Upper lobe of left lung (tissue), 6 donors: ENCODE data around the gene IRF2BPL. TPM values are rescaled to one million over a fixed set of nuclear protein-coding genes. Genes with fewer than 3 reads are reported as not detected.
A peak's percentile ranks its signal among the peaks of the same experiment; 100 is the strongest.

ENCODE experiments used
- ATAC-seq, 2 donors: fragments of 200-7000 bp; cut with Tn5 transposase; one replicate each; pipeline ENCODE4 v1.9.1; 2022; ENCODE audit warnings: mild to moderate bottlenecking in 2 of 2, moderate library complexity in 2 of 2; ENCODE audit not compliant: low FRiP score in 2 of 2
- DNase-seq, 2 donors: peaks; one replicate each; pipeline ENCODE4 v3.0.0-alpha.2; 2019 to 2020
- H3K27ac ChIP-seq, 4 donors: fragments of 200-600 bp; sonication (generic); one replicate each; pipeline ENCODE4 v1.5.1; 2016 to 2019
- H3K27me3 ChIP-seq, 4 donors: fragments of 200-600 bp; sonication (generic); one replicate each; pipeline ENCODE4 v1.5.1; 2017 to 2019
- H3K36me3 ChIP-seq, 4 donors: fragments of 200-600 bp; sonication (generic); one replicate each; pipeline ENCODE4 v1.5.1; 2016 to 2019
- H3K4me1 ChIP-seq, 4 donors: fragments of 200-600 bp; sonication (generic); one replicate each; pipeline ENCODE4 v1.5.1; 2018 to 2019
- H3K4me3 ChIP-seq, 4 donors: fragments of 200-600 bp; sonication (generic); one replicate each; pipeline ENCODE4 v1.5.1; 2017 to 2019; ENCODE audit warnings: mild to moderate bottlenecking in 2 of 4, moderate library complexity in 1 of 4
- H3K9me3 ChIP-seq, 4 donors: fragments of 200-600 bp; sonication (generic); one replicate each; pipeline ENCODE4 v1.5.1; 2018 to 2019
- EP300 ChIP-seq, 4 donors: sonication (generic); formaldehyde crosslinking; IDR thresholded peaks; one replicate each; pipeline ENCODE4 v1.5.1; 2017; ENCODE audit warnings: antibody characterized with exemption in 4 of 4, control low read depth in 2 of 4
- POLR2A ChIP-seq, 4 donors: fragments of 450-650 bp; IDR thresholded peaks; one replicate each; pipeline ENCODE4 v1.5.1; 2016 to 2017; ENCODE audit warnings: antibody characterized with exemption in 4 of 4, mild to moderate bottlenecking in 2 of 4
- POLR2AphosphoS5 ChIP-seq, 2 donors: sonication (generic); formaldehyde crosslinking; IDR thresholded peaks; one replicate each; pipeline ENCODE4 v1.5.1; 2017; ENCODE audit warnings: antibody characterized with exemption in 2 of 2
- WGBS, 2 donors: methylation state at CpG; one replicate each; pipeline ENCODE4 v1.1.5; 2017 to 2018; 5-methylcytosine and 5-hydroxymethylcytosine counted together
- total RNA-seq, 6 donors: library from RNA; depleted of rRNA in 4 of 6; stranded (reverse); fragments of >200 nt in 4 of 6; gene quantifications; one replicate each; pipeline versions ENCODE4 v1.1.0 to v1.2.1, GENCODE V29; 2016 to 2021
- TF ChIP-seq, protein P1 (sequence below), 6 experiments: fragments of 450-650 bp in 4 of 6; fragments of 200-600 bp in 2 of 6; sonication (generic) in 2 of 6; IDR thresholded peaks; one replicate each; pipeline ENCODE4 v1.5.1; 2016 to 2019; ENCODE audit warnings: antibody characterized with exemption in 6 of 6
- donor health status: DM: no; HTN: no; CAD: no; lungs with moderate emphysema.
- donor health status: DM: no; HTN: yes; CAD: no; lungs with severe emphysema.

IRF2BPL gene
- total RNA-seq, 6 donors from 2014 or later = 44.0 to 111 (median 49.6) TPM

- H3K4me1 ChIP-seq = peaks cover 14 to 23% (median 20%) of the 10 kb centered on the region in 4 donors
- H3K27ac ChIP-seq = no peak overlapping the region
- TF ChIP-seq EP300 (IDR thresholded peaks at IDR 0.05) (no peak), POLR2AphosphoS5 (IDR thresholded peaks at IDR 0.05) (no peak), POLR2A (IDR thresholded peaks at IDR 0.05) (no peak)
- TF ChIP-seq, protein P1, sequence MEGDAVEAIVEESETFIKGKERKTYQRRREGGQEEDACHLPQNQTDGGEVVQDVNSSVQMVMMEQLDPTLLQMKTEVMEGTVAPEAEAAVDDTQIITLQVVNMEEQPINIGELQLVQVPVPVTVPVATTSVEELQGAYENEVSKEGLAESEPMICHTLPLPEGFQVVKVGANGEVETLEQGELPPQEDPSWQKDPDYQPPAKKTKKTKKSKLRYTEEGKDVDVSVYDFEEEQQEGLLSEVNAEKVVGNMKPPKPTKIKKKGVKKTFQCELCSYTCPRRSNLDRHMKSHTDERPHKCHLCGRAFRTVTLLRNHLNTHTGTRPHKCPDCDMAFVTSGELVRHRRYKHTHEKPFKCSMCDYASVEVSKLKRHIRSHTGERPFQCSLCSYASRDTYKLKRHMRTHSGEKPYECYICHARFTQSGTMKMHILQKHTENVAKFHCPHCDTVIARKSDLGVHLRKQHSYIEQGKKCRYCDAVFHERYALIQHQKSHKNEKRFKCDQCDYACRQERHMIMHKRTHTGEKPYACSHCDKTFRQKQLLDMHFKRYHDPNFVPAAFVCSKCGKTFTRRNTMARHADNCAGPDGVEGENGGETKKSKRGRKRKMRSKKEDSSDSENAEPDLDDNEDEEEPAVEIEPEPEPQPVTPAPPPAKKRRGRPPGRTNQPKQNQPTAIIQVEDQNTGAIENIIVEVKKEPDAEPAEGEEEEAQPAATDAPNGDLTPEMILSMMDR (IDR thresholded peaks at IDR 0.05) = no peak
- DNase-seq (no peak), ATAC-seq (no peak)
- no peaks in the 10 kb centered on the region for H3K36me3 ChIP-seq
- WGBS, 2 donors = 75 to 81% methylated on average over 3 of the region's 3 CpGs
- no peak overlapping the region for H3K4me3 ChIP-seq
- no peaks in the 10 kb centered on the region for H3K27me3 ChIP-seq
- H3K9me3 ChIP-seq = no peaks in the 10 kb centered on the region
These were observed 9.7 kb downstream of the IRF2BPL start for GRCh38 chr14:77018785-77019184.

- no peak for DNase-seq
- Histone ChIP-seq H3K4me3 (no peak overlapping the region), H3K27me3 (no peaks in the 10 kb centered on the region), H3K27ac (no peak overlapping the region), H3K36me3 (no peaks in the 10 kb centered on the region), H3K4me1 (peaks cover 3 to 13% (median 9%) of the 10 kb centered on the region in 4 donors), H3K9me3 (no peaks in the 10 kb centered on the region)
- ATAC-seq = no peak
- 95 to 100% methylated on average over 1 to 2 of the region's 2 CpGs for WGBS, 2 donors
- no peak for TF ChIP-seq EP300 (IDR thresholded peaks at IDR 0.05)
- TF ChIP-seq, protein P1 (IDR thresholded peaks at IDR 0.05) = no peak
- no peak for TF ChIP-seq POLR2A (IDR thresholded peaks at IDR 0.05)
- TF ChIP-seq POLR2AphosphoS5 (IDR thresholded peaks at IDR 0.05) = no peak
These were observed 10.8 kb downstream of the IRF2BPL start for GRCh38 chr14:77017666-77018065.

DNA sequence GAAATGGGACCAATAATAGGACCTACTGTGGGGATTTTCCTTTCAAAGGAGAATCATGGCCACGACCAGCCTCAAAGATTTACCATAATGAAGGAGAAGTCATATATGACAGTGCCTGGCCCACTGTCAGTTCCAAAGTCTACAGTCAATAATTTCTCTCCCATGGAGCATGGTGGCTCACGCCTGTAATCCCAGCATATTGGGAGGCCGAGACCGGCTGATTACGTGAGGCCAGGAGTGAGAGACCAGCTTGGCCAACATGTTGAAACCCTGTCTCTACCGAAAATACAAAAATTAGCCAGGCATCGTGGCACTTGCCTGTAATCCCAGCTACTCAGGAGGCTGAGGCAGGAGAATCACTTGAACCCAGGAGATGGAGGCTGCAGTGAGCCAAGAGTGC, 13.8 kb downstream of the IRF2BPL start:
- Histone ChIP-seq H3K36me3 (no peaks in the 10 kb centered on the region), H3K27ac (no peak overlapping the region), H3K4me3 (no peak overlapping the region), H3K4me1 (peaks cover 0 to 14% (median 12%) of the 10 kb centered on the region in 4 donors), H3K9me3 (no peaks in the 10 kb centered on the region), H3K27me3 (no peaks in the 10 kb centered on the region)
- DNase-seq = no peak
- 94 to 97% methylated on average over 7 of the region's 7 CpGs for WGBS, 2 donors
- no peak for ATAC-seq
- TF ChIP-seq POLR2AphosphoS5 (IDR thresholded peaks at IDR 0.05) (no peak), POLR2A (IDR thresholded peaks at IDR 0.05) (no peak), EP300 (IDR thresholded peaks at IDR 0.05) (no peak)
- TF ChIP-seq, protein P1 (IDR thresholded peaks at IDR 0.05) = no peak

- Histone ChIP-seq H3K27me3 (no peaks in the 10 kb centered on the region), H3K4me3 (no peak overlapping the region), H3K36me3 (no peaks in the 10 kb centered on the region), H3K4me1 (peaks cover under 1 to 14% (median 12%) of the 10 kb centered on the region in 4 donors), H3K9me3 (no peaks in the 10 kb centered on the region), H3K27ac (no peak overlapping the region)
- 53 to 57% methylated on average over 6 to 9 of the region's 9 CpGs for WGBS, 2 donors
- ATAC-seq (peak; percentile 25 to 65), DNase-seq (no peak)
- no peak for TF ChIP-seq POLR2AphosphoS5 (IDR thresholded peaks at IDR 0.05)
- no peak for TF ChIP-seq EP300 (IDR thresholded peaks at IDR 0.05)
- TF ChIP-seq, protein P1 (IDR thresholded peaks at IDR 0.05) = no peak
- no peak for TF ChIP-seq POLR2A (IDR thresholded peaks at IDR 0.05)
These were observed 14.4 kb downstream of the IRF2BPL start for GRCh38 chr14:77014004-77014604.
